ENCODE measurements around the gene PDE6H.
A peak's percentile ranks its signal among the peaks of the same experiment; 100 is the strongest.

The PDE6H gene

GRCh38 chr12:14952299-14952921 is 20.4 kb upstream of the PDE6H start:
- DNase-seq, result peak; percentile 78

- DNase-seq, result no peak
These were observed 19.1 kb upstream of the PDE6H start for GRCh38 chr12:14953752-14954151.

GRCh38 chr12:14954269-14954668 is 18.6 kb upstream of the PDE6H start:
- peak; percentile 85 for DNase-seq

- DNase-seq, result peak; percentile 73
These were observed 16.6 kb upstream of the PDE6H start for GRCh38 chr12:14956024-14956891.

- no peak for DNase-seq
These were observed 15.9 kb upstream of the PDE6H start for GRCh38 chr12:14956905-14957304.

- peak; percentile 26 for DNase-seq
These were observed 15.2 kb upstream of the PDE6H start for GRCh38 chr12:14957551-14958168.

GRCh38 chr12:14958361-14959125 is 14.3 kb upstream of the PDE6H start:
- DNase-seq, result no peak

- no peak for DNase-seq
These were observed 13.8 kb upstream of the PDE6H start for GRCh38 chr12:14959126-14959440.

- DNase-seq, result no peak
These were observed 13.4 kb upstream of the PDE6H start for GRCh38 chr12:14959463-14959862.

GRCh38 chr12:14959916-14960496 is 12.8 kb upstream of the PDE6H start:
- no peak for DNase-seq

- no peak for DNase-seq
These were observed 12.0 kb upstream of the PDE6H start for GRCh38 chr12:14960548-14961465.

- peak; percentile 75 for DNase-seq
These were observed 11.2 kb upstream of the PDE6H start, which contains the start of gene ARHGDIB for GRCh38 chr12:14961466-14962152. Gene ARHGDIB (minus strand): TSS chr12:14961601. CDS start chr12:14950712, 10,889 bp downstream.

- no peak for DNase-seq
These were observed 10.7 kb upstream of the PDE6H start for GRCh38 chr12:14962153-14962539.

- DNase-seq, result no peak
These were observed 10.0 kb upstream of the PDE6H start for GRCh38 chr12:14962797-14963196.

- no peak for DNase-seq
These were observed 9.3 kb upstream of the PDE6H start for GRCh38 chr12:14963520-14963919.

- no peak for DNase-seq
These were observed 8.4 kb upstream of the PDE6H start for GRCh38 chr12:14964406-14964805.

- DNase-seq, result no peak
These were observed 7.6 kb upstream of the PDE6H start for GRCh38 chr12:14965221-14965620.

- DNase-seq, result no peak
These were observed 4.4 kb upstream of the PDE6H start for GRCh38 chr12:14968478-14968877.

- DNase-seq, result no peak
These were observed 2.4 kb upstream of the PDE6H start for GRCh38 chr12:14970473-14970872.

GRCh38 chr12:14974633-14975032 is 1.8 kb downstream of the PDE6H start:
- DNase-seq, result no peak

GRCh38 chr12:14975457-14975856 is 2.6 kb downstream of the PDE6H start:
- DNase-seq, result no peak
